ENCODE data around the gene SAMMSON.

Gene SAMMSON

GRCh38 chr3:69999140-70000027, at the start of gene SAMMSON:
TSS of gene SAMMSON (plus strand) at chr3:69999733.
- peak in 41 of 42 donors; percentile 14 to 88 (median 54) for DNase-seq
- intact Hi-C loops (cut with DNase I), result no loop called here

DNA sequence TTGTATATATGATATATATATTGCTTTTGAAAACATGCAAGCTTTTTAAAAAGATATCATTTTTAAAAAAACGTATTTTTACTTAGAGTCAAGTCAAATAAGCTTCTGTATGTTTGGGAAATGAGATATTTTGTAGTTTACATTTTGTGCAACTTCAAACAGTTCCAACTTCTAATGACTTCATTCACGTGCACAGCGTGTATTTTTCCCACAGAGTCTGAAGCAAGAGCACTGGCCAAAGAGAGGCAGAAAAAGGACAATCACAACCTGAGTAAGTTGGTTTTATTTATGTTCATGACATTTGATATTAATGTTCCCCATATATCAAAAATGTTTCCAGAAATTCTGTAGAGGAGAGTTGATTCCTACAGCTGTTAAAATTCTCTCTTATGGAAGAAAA, 47.9 kb upstream of the SAMMSON start:
- no peak for DNase-seq
- intact Hi-C loops (cut with DNase I), result no loop called here

DNA sequence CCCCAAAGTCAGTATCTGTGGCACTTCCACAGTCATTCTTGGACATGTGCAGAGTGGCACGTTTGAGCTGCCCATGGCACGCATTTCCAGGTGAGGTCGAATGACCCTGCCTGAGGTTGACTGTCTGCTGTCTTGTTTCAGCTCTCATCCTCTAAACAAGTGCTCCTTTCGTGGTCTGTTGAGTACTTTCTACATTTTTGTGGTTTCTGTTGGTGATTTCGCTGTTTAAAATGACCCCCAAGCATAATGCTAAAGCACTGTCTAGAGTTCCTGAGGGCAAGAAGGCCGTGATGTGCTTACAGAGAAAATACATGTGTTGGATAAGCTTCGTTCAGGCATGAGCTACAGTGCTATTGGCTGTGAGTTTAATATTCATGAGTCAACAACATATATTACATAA, 40.0 kb upstream of the SAMMSON start:
- intact Hi-C loops (cut with DNase I), result no loop called here
- no peak for DNase-seq

DNA sequence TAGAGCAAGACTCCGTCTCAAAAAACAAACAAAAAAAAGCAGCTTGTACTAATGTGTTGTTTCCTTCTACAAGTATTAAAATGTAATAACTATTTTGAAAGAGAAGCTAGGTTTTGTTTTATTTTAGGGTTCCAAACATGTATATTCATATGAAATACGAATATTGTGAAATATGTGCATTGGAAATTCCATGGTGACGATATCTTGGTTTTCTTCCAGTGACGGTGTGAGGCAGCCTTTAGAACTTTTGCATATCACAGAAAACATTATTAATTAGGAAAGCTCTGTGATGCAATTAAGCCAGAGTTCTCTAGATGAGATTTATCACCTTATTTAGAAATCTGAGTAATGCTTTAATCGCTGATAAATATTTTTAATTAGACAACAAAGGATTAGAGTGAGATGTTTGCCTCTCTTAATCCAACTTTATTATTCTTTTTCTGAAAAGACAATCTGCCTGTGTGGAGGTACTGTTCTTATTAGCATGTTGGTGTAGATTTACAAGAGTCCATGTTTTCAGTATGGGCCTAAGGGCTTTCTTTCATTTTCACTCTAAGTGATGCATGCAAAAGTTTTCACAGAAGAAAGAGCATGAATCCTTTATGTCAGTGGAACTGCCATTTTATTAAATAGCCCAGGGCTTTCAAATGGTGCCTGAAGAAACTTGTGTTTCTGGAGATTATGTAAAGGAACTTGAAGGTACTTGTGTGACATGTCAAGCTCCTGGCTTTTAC, 37.7 kb upstream of the SAMMSON start:
- intact Hi-C loops (cut with DNase I), result no loop called here
- no peak for DNase-seq

DNA sequence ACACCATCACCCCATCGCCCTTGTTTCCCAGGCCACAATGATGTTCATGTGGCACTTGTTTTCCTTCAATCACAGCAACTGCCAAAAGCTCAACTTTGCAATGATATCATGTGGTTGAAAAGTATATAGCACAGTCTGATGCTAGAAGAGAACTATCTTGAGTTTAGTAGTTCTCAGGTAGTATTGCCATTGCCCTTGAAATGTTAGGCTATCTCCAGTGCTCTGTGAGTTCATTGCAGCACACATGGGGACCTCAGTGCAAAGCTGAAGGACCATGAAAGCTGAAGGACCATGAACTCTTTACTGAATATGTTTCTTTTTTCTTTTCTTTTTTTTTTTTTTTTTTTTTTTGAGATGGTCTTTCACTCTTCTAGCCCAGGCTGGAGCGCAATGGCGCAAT, 35.9 kb upstream of the SAMMSON start:
- intact Hi-C loops (cut with DNase I), result no loop called here
- DNase-seq, result no peak

DNA sequence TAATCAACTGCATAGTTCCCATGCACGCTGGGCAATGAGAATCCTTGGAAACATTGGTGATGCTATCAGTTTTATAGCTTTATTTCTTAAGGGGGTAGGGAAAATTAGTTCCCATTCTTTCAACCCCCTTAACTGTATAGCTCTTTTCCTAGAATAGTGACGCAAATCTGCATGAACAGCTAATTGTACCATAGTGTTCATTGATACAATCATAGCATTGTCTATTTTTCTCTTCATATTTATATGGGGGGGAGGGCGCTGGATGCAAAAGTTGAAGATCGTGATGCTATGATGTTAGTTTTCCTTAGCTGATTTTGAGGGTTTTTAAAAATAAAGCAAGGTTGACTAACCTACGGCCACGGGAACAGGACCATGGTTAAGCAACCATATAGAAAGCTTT, 32.4 kb upstream of the SAMMSON start:
- intact Hi-C loops (cut with DNase I), result no loop called here
- DNase-seq, result no peak

- intact Hi-C loops (cut with DNase I), result no loop called here
- no peak for DNase-seq
Measured at GRCh38 chr3:69970827-69971226, 28.7 kb upstream of the SAMMSON start.

DNA sequence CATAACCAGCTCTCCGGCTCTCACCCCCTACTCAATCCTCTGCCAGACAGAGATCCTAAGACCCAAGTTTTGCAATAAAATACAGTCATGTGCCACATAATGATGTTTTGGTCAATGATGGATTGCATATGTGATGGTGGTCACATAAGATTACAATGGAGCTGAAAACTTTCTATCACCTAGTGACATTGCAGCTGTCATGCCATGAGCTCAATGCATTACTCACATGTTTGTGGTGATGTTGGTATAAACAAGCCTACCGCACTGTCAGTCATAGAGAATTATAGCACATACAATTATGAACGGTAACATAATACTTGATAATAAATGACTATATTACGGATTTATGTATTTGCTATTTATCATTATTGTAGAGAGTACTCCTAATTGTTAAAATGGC, 26.9 kb upstream of the SAMMSON start:
- DNase-seq, result no peak
- intact Hi-C loops (cut with DNase I), result no loop called here

GRCh38 chr3:69976021-69976420, 23.5 kb upstream of the SAMMSON start:
- intact Hi-C loops (cut with DNase I), result no loop called here
- DNase-seq, result no peak

GRCh38 chr3:69983546-69984265, 15.8 kb upstream of the SAMMSON start:
- intact Hi-C loops (cut with DNase I), result no loop called here
- no peak for DNase-seq

DNA sequence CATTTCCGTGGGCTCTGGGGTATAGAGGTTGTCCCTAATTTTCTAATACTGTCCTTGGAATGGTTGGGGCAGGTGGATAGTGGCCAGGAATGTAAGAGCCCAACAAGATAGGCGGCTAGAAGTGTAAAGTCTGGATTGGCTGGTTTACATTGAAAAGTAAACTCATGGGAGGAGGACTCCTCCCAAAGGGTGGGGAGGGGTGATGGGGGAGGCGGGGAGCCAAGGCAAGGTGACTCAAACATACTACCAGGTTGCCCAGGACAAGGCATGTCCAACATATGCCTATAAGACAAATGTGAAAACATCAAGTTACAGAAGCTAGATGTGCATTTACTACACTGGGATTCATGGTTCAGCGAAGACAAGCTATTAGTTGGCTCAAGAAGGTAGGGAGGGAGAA, 14.3 kb upstream of the SAMMSON start:
- intact Hi-C loops (cut with DNase I), result no loop called here
- no peak for DNase-seq

GRCh38 chr3:69986419-69986818, 13.1 kb upstream of the SAMMSON start:
- intact Hi-C loops (cut with DNase I), result no loop called here
- DNase-seq, result no peak

- intact Hi-C loops (cut with DNase I), result no loop called here
- no peak for DNase-seq
Measured at GRCh38 chr3:69987833-69988232, 11.7 kb upstream of the SAMMSON start.

- DNase-seq, result no peak
- intact Hi-C loops (cut with DNase I), result no loop called here
Measured at GRCh38 chr3:69993757-69994156, 5.8 kb upstream of the SAMMSON start.

- intact Hi-C loops (cut with DNase I), result no loop called here
- no peak for DNase-seq
Measured at GRCh38 chr3:69994919-69995318, 4.6 kb upstream of the SAMMSON start.

- intact Hi-C loops (cut with DNase I), result no loop called here
- DNase-seq, result peak in 12 of 42 donors; percentile 4 to 50 (median 20)
Measured at GRCh38 chr3:69997631-69998307, 1.8 kb upstream of the SAMMSON start.

- peak in 32 of 42 donors; percentile 1 to 79 (median 33) for DNase-seq
- intact Hi-C loops (cut with DNase I), result no loop called here
Measured at GRCh38 chr3:69998759-69999139, 784 bp upstream of the SAMMSON start.

GRCh38 chr3:70000028-70000410, 486 bp downstream of the SAMMSON start:
- intact Hi-C loops (cut with DNase I), result no loop called here
- peak; percentile 4 to 81 (median 39) for DNase-seq

DNA sequence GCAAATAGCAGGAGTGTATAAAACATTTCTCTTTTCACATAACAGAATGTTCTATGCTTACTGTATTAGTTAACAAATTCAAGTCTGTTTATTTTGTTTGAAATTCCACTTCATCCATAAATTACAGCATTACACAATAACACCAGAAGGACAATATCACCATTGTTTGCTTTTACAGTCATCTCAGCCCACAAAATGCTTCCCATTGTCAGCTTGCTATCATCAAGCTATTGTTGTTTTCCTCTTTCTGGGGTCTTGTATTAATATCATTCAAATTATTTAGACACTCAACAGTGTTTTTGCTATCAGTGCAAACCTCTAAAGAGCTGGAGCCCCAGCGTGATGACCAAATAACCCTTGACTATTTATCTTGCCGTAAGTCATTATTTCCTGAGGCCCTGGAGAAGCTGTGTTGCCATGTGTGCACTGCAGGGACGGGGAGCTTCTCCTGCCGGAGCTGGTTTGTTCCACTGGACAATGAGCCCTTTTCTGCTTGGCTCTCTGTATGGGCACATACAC, 1.1 kb downstream of the SAMMSON start:
- intact Hi-C loops (cut with DNase I), result no loop called here
- peak; percentile 42 to 91 (median 78) for DNase-seq
